GM23248 (cell line): ENCODE measurements around the gene CNTN4. TPM values are rescaled to one million over a fixed set of nuclear protein-coding genes. Genes with fewer than 3 reads are reported as not detected.
"Not testable (repeated sequence)": the region's sequence is repeated elsewhere in the genome, so short reads cannot be mapped to it uniquely, and the experiment has no call there.

Experiments used
- DNase-seq: peaks from one replicate; pipeline ENCODE4 v3.0.0-alpha.2; 2015
- H2AFZ ChIP-seq: fragments of 200-600 bp; sonication (generic); 2 replicates; pipeline ENCODE4 v1.6.1; 2016; ENCODE audit warnings: antibody characterized with exemption
- H3F3A ChIP-seq: fragments of 200-600 bp; sonication (generic); 2 replicates; pipeline ENCODE4 v1.6.1; 2016; ENCODE audit warnings: mild to moderate bottlenecking, antibody characterized with exemption, mixed run types; ENCODE audit not compliant: insufficient read depth
- H3K27ac ChIP-seq: fragments of 200-600 bp; sonication (generic); 2 replicates; pipeline ENCODE4 v1.5.1; 2016; ENCODE audit warnings: mild to moderate bottlenecking
- H3K27me3 ChIP-seq: fragments of 200-600 bp; sonication (generic); replicated peaks from 2 replicates; pipeline ENCODE4 v1.6.1; 2016; ENCODE audit warnings: mild to moderate bottlenecking; ENCODE audit not compliant: insufficient read depth
- H3K36me3 ChIP-seq: fragments of 200-600 bp; sonication (generic); 2 replicates; pipeline ENCODE4 v1.6.1; 2016; ENCODE audit warnings: low read depth, mild to moderate bottlenecking
- H3K4me1 ChIP-seq: fragments of 200-600 bp; sonication (generic); 2 replicates; pipeline ENCODE4 v1.6.1; 2016; ENCODE audit warnings: mild to moderate bottlenecking; ENCODE audit not compliant: insufficient read depth
- H3K4me2 ChIP-seq: fragments of 200-600 bp; sonication (generic); one replicate; pipeline ENCODE4 v1.6.1; 2016; ENCODE audit warnings: mild to moderate bottlenecking; ENCODE audit not compliant: unreplicated experiment
- H3K4me3 ChIP-seq: fragments of 200-600 bp; sonication (generic); 2 replicates; pipeline ENCODE4 v1.5.1; 2016; ENCODE audit warnings: mild to moderate bottlenecking
- H3K79me2 ChIP-seq: fragments of 200-600 bp; sonication (generic); 2 replicates; pipeline ENCODE4 v1.6.1; 2016; ENCODE audit warnings: mild to moderate bottlenecking; ENCODE audit not compliant: insufficient read depth
- H3K9ac ChIP-seq: fragments of 200-600 bp; sonication (generic); 2 replicates; pipeline ENCODE4 v1.6.1; 2016; ENCODE audit warnings: mild to moderate bottlenecking
- H3K9me2 ChIP-seq: fragments of 200-600 bp; sonication (generic); 2 replicates; pipeline ENCODE4 v1.6.1; 2016; ENCODE audit warnings: mixed run types, mild to moderate bottlenecking, moderate library complexity; ENCODE audit not compliant: insufficient read depth
- H3K9me3 ChIP-seq: fragments of 200-600 bp; sonication (generic); one replicate; pipeline ENCODE4 v1.6.1; 2017; ENCODE audit warnings: low read depth
- H4K20me1 ChIP-seq: fragments of 200-600 bp; sonication (generic); 2 replicates; pipeline ENCODE4 v1.6.0; 2016; ENCODE audit not compliant: insufficient read depth
- EZH2 ChIP-seq: fragments of 200-600 bp; sonication (generic); IDR thresholded peaks from 2 replicates; pipeline ENCODE4 v1.6.1; 2018; ENCODE audit warnings: antibody characterized with exemption, mild to moderate bottlenecking; ENCODE audit not compliant: insufficient read depth, poor library complexity, severe bottlenecking
- EZH2phosphoT487 ChIP-seq: fragments of 200-600 bp; sonication (generic); IDR thresholded peaks from 2 replicates; pipeline ENCODE4 v1.6.1; 2018; ENCODE audit warnings: antibody characterized with exemption, moderate library complexity, mild to moderate bottlenecking, low read depth; ENCODE audit not compliant: insufficient read depth
- WGBS, 2 experiments: methylation state at CpG; one replicate each; pipeline ENCODE4 v1.1.6; 2015 to 2017; ENCODE audit warnings: low lambda C conversion rate in 2 of 2, low coverage in 1 of 2; ENCODE audit errors: missing lambda C conversion rate in 2 of 2; 5-methylcytosine and 5-hydroxymethylcytosine counted together
- in situ Hi-C: fragments of 300-500 bp; cut with MboI; formaldehyde crosslinking; loops from 2 replicates; pipeline ENCODE4 v1.15.0; 2020
- polyA plus RNA-seq: library from polyadenylated mRNA; unstranded; fragments of >200 nt; fragmentation: Nextera tagmentation; extraction: Ambion mirVana; gene quantifications from 2 replicates; pipeline ENCODE4 v1.2.1, GENCODE V29; 2016
- total RNA-seq: library from RNA; depleted of rRNA; stranded (reverse); fragments of >200 nt; shearing (Covaris generic); gene quantifications from 2 replicates; pipeline ENCODE4 v1.2.3, GENCODE V29; 2014

CNTN4 gene
- total and polyA plus RNA-seq, 2 experiments from 2014 or later, result not detected

DNA sequence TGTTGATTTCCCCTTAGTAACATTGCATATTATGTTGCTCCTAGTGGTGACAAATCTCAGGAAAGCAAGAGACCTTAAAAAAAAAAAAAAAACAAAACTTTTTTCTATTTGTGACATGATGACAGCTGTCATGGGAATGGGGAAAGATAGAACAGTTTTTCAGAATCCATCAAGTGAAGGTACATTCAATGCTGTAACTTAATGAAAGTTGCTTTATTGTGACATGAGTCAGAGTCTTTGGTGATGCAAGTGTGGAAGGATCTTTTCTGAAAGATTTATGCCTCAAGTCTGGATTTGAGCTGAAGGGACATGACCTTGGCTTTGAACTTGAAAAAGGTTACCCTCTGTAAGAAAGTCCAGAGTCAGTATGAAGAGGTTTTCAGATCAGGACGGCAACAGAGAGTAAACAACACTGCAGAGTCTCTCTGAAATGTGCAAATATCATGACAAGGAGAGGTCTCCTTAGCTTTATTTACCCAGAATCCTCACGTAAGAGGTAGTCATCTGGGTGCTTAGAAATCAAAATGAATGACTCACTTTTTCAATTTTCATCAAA is 424.7 kb downstream of the CNTN4 start:
- no peaks in the 10 kb centered on the region for H3K36me3 ChIP-seq
- H3K4me3 ChIP-seq, result no peak overlapping the region
- H3K79me2 ChIP-seq, result no peaks in the 10 kb centered on the region
- DNase-seq, result no peak
- no peaks in the 10 kb centered on the region for H3K9me2 ChIP-seq
- in situ Hi-C loops, result no loop called here
- no peaks in the 10 kb centered on the region for H3K9me3 ChIP-seq
- no peak overlapping the region for H2AFZ ChIP-seq
- 6 to 15% methylated on average over 2 of the region's 2 CpGs for WGBS, 2 experiments
- no peak overlapping the region for H3K9ac ChIP-seq
- H3K27me3 ChIP-seq, result no peaks in the 10 kb centered on the region
- H4K20me1 ChIP-seq, result no peaks in the 10 kb centered on the region
- no peak overlapping the region for H3K4me2 ChIP-seq
- no peaks in the 10 kb centered on the region for H3K4me1 ChIP-seq
- TF ChIP-seq EZH2phosphoT487 (no peak), EZH2 (no peak)
- H3F3A ChIP-seq, result no peaks in the 10 kb centered on the region
- H3K27ac ChIP-seq, result no peak overlapping the region

DNA sequence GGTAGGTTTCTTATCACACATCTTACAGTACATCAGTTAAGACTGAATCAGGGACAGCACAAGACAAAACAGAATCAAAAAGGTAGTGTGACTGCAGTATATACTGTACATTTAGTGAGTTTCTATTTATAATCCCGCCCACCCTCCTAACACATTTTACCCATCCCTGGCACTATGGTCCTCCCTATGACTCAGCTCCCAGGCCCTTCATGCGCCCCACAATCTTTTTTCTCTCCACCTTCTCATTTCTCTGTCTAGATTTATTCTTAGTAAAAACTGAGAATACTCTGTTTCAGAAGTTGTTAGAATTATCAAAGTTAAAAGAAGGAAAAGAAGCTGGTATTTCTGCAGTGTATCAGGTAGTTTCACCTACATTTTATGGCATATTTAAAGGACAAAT is 427.3 kb downstream of the CNTN4 start:
- Histone ChIP-seq H2AFZ (no peak overlapping the region), H3K27me3 (no peaks in the 10 kb centered on the region), H3F3A (no peaks in the 10 kb centered on the region), H3K4me1 (no peaks in the 10 kb centered on the region), H3K79me2 (no peaks in the 10 kb centered on the region), H3K9me2 (no peaks in the 10 kb centered on the region), H4K20me1 (no peaks in the 10 kb centered on the region), H3K36me3 (no peaks in the 10 kb centered on the region), H3K4me3 (no peak overlapping the region), H3K9ac (no peak overlapping the region), H3K9me3 (no peaks in the 10 kb centered on the region), H3K4me2 (no peak overlapping the region), H3K27ac (no peak overlapping the region)
- in situ Hi-C loops, result no loop called here
- TF ChIP-seq EZH2 (no peak), EZH2phosphoT487 (no peak)
- 26 to 33% methylated on average over 2 of the region's 2 CpGs for WGBS, 2 experiments
- DNase-seq, result no peak

GRCh38 chr3:2526926-2527325 is 428.3 kb downstream of the CNTN4 start:
- Histone ChIP-seq H4K20me1 (no peaks in the 10 kb centered on the region), H3K27ac (no peak overlapping the region), H3K9me2 (no peaks in the 10 kb centered on the region), H2AFZ (no peak overlapping the region), H3K4me1 (no peaks in the 10 kb centered on the region), H3K9ac (no peak overlapping the region), H3K4me3 (no peak overlapping the region), H3K79me2 (no peaks in the 10 kb centered on the region), H3F3A (no peaks in the 10 kb centered on the region), H3K36me3 (no peaks in the 10 kb centered on the region), H3K4me2 (no peak overlapping the region), H3K9me3 (no peaks in the 10 kb centered on the region), H3K27me3 (no peaks in the 10 kb centered on the region)
- TF ChIP-seq EZH2, result no peak
- TF ChIP-seq EZH2phosphoT487, result no peak
- 0% methylated on average over 1 of the region's 1 CpG for WGBS, 2 experiments
- in situ Hi-C loops, result no loop called here
- no peak for DNase-seq

- H3K27ac ChIP-seq, H3K4me2 ChIP-seq: not testable (repeated sequence)
- 21 to 24% methylated on average over 8 of the region's 8 CpGs for WGBS, 2 experiments
These were observed 428.7 kb downstream of the CNTN4 start for GRCh38 chr3:2527328-2527727.

DNA sequence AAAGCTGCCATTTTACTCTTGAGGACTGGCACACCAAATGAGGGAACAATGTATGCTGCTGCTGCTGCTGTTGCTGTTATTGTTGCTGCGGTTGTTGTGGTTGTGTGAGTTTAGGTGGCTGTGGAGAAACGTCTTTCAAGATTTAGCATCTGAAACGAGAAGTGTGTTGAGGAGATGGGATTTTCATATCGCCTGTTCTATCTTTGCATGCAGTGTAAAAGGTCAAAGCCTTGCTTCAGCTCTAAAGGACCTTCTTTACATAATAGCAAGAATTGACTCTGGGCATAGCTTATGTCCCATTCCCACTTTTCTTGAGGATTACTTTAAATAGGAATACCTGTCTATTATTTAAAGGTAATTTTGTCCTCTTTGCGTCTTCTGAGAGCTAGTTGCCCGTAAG is 436.1 kb downstream of the CNTN4 start:
- H3K9me2 ChIP-seq, H3K9ac ChIP-seq, DNase-seq, H3K27ac ChIP-seq, H4K20me1 ChIP-seq, H3K4me1 ChIP-seq, H2AFZ ChIP-seq, in situ Hi-C loops, H3K27me3 ChIP-seq, H3K9me3 ChIP-seq, H3F3A ChIP-seq, H3K79me2 ChIP-seq, H3K4me3 ChIP-seq, H3K4me2 ChIP-seq, H3K36me3 ChIP-seq: not testable (repeated sequence)
- 21% methylated on average over 5 of the region's 6 CpGs for WGBS, 2 experiments

More at GRCh38 chr3:2527328-2527727, 428.7 kb downstream of the CNTN4 start:
- H3K9ac ChIP-seq, H3K9me3 ChIP-seq, H3K4me3 ChIP-seq, H3K79me2 ChIP-seq, DNase-seq, H3K36me3 ChIP-seq, H4K20me1 ChIP-seq, H2AFZ ChIP-seq, H3K4me1 ChIP-seq, in situ Hi-C loops, H3K27me3 ChIP-seq, H3K9me2 ChIP-seq, H3F3A ChIP-seq: not testable (repeated sequence)
